AG04450 (cell line): ENCODE results near the gene KCNG3. TPM values are rescaled to one million over a fixed set of nuclear protein-coding genes. Genes with fewer than 3 reads are reported as not detected.

Experiments used
- CTCF ChIA-PET: fragments of 300-600, 350-600 bp; formaldehyde crosslinking; extraction: SDS; loops from one replicate; lab custom pipeline; 2022; ENCODE audit warnings: antibody characterized with exemption, inconsistent platforms; lab: Charles Lee
- POLR2A ChIA-PET: fragments of 350-600 bp; formaldehyde crosslinking; extraction: SDS; loops from one replicate; lab custom pipeline; 2021; ENCODE audit warnings: antibody characterized with exemption, inconsistent platforms; lab: Yijun Ruan, JAX
- DNase-seq: peaks from one replicate; pipeline ENCODE4 v3.0.0-alpha.2; 2011; ENCODE audit warnings: low read depth, low spot score
- H3K27ac ChIP-seq: one replicate; pipeline ENCODE4 v1.5.1; 2012; ENCODE audit warnings: low read depth, low read length, control low read depth
- H3K27me3 ChIP-seq: one replicate; pipeline ENCODE4 v1.6.0; 2012; ENCODE audit warnings: low read length; ENCODE audit not compliant: control insufficient read depth, insufficient read depth
- H3K4me3 ChIP-seq: 2 replicates; pipeline ENCODE4 v1.5.1; 2011; ENCODE audit warnings: mild to moderate bottlenecking, low read depth, low read length, control low read depth
- H3K9me3 ChIP-seq: 2 replicates; pipeline ENCODE4 v1.5.1; 2012; ENCODE audit warnings: low read length; ENCODE audit not compliant: control insufficient read depth, insufficient read depth
- polyA plus RNA-seq: library from polyadenylated mRNA; depleted of rRNA; stranded (reverse); fragments of >200 nt; gene quantifications from 2 replicates; pipeline ENCODE4 v1.2.3, GENCODE V29; 2011
- TF ChIP-seq, protein P1 (sequence below): IDR thresholded peaks from 2 replicates; pipeline ENCODE4 v1.5.1; 2011; ENCODE audit warnings: low read depth, low read length, control low read depth, inconsistent platforms

The KCNG3 gene
- polyA plus RNA-seq, 1 experiment: not detected

DNA sequence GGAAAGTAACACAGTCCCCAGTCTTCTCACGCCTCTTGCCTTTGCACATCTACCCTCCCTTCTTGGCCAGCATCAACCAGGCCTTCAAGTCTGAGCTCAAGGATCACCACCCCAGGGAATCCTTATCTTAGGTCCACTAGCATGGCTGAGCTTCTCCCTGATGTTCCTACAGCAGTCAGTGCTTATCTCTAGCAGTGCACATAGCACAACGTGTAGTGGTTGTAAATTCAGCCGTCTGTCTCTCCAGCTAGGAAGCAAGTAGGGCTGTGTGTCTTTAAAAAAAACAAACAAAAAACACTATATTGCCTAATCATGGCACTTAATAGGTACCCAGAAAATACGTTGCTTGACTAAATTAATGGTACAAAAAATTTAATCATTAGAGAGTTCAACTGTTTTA is 29.2 kb downstream of the KCNG3 start:
- Histone ChIP-seq H3K27me3 (peaks cover 5% of the 10 kb centered on the region), H3K9me3 (no peaks in the 10 kb centered on the region), H3K4me3 (no peak overlapping the region), H3K27ac (no peak overlapping the region)
- ChIA-PET CTCF (no interaction called here), POLR2A (no interaction called here)
- TF ChIP-seq, protein P1, sequence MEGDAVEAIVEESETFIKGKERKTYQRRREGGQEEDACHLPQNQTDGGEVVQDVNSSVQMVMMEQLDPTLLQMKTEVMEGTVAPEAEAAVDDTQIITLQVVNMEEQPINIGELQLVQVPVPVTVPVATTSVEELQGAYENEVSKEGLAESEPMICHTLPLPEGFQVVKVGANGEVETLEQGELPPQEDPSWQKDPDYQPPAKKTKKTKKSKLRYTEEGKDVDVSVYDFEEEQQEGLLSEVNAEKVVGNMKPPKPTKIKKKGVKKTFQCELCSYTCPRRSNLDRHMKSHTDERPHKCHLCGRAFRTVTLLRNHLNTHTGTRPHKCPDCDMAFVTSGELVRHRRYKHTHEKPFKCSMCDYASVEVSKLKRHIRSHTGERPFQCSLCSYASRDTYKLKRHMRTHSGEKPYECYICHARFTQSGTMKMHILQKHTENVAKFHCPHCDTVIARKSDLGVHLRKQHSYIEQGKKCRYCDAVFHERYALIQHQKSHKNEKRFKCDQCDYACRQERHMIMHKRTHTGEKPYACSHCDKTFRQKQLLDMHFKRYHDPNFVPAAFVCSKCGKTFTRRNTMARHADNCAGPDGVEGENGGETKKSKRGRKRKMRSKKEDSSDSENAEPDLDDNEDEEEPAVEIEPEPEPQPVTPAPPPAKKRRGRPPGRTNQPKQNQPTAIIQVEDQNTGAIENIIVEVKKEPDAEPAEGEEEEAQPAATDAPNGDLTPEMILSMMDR: no peak
- DNase-seq: no peak

DNA sequence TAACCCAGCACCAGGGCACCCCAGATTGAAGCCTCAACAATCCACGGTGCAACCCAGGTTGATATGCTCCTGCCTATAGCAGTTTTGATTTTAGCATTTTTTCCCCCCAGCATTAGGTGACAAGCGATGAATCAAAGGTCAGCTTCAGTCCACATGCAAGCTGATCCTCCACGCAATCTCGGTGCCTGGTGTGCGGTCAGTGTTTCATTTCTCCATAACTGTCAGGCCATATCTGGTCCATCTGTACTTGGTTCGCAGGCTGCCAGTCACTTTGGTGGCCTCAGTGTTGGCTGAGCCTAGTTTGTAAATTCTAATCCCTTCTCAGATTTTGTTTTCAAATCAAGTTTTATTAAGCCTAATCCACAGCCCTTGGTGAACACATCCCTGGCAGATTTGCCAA is 30.2 kb downstream of the KCNG3 start:
- ChIA-PET CTCF (no interaction called here), POLR2A (no interaction called here)
- Histone ChIP-seq H3K9me3 (no peaks in the 10 kb centered on the region), H3K27ac (no peak overlapping the region), H3K27me3 (peaks cover 9% of the 10 kb centered on the region), H3K4me3 (no peak overlapping the region)
- TF ChIP-seq, protein P1: no peak
- no peak for DNase-seq

DNA sequence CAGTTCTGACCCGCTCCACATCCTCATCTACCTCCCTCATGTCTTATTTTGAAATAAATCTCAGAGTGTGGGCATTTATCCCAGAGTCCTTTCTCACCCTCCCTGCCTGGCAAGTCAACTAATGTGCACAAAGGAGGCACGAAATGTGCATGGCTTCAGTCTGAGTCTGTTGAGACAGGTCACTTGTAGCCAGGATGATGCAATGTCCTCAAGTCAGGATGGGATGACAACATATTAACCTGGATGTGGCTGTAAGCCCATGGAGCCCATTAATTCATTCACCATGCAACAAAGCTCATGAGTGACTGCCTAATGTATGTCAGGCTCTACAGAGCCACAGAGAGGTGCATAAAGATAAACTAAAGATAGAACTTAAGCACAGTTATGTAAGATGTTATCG is 34.5 kb downstream of the KCNG3 start:
- Histone ChIP-seq H3K4me3 (no peak overlapping the region), H3K27ac (no peak overlapping the region), H3K9me3 (no peaks in the 10 kb centered on the region), H3K27me3 (peaks cover 12% of the 10 kb centered on the region)
- CTCF ChIA-PET: no interaction called here
- DNase-seq: no peak
- TF ChIP-seq, protein P1: no peak
- POLR2A ChIA-PET: no interaction called here

DNA sequence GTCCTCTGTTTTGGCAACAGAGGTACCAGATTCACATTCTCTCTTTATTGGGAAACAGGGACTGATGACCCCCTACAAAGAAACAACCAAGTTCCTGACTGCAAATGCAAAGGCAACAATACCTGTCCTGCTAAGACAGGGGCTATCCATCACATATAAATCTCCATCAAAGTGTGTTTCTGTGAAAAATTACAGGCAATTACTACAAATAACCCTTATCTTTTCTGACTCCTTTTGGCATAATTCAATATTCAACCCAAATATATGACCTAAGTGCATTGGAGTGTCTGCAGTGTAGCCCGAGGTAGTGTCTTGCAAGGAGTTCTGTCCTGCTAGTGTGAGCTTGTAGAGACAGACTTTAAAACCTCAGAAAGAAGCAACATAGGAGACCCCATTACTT is 35.4 kb downstream of the KCNG3 start:
- POLR2A ChIA-PET: no interaction called here
- TF ChIP-seq, protein P1: no peak
- CTCF ChIA-PET: no interaction called here
- Histone ChIP-seq H3K4me3 (no peak overlapping the region), H3K27me3 (peaks cover 12% of the 10 kb centered on the region), H3K9me3 (no peaks in the 10 kb centered on the region), H3K27ac (no peak overlapping the region)
- DNase-seq: no peak

DNA sequence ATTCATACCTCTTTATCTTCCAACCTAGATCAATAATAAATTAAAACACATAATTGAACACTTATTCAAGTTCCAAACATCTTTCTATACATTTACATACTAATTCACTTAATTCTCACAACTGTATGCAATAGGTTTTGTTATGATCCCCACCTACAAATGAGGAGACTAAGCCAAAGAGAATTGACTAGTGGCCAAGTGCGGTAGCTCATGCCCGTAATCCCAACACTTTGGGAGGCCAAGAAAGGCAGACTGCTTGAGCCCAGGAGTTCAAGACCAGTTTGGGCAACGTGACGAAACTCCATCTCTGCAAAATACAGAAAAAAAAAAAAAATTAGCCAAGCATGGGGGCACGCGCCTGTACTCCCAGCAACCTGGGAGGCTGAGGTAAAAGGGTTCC is 36.8 kb downstream of the KCNG3 start:
- TF ChIP-seq, protein P1: 0 out of 2 replicates have a peak, but pooled peaks have one; percentile 13
- DNase-seq: no peak
- ChIA-PET POLR2A (no interaction called here), CTCF (no interaction called here)
- no peak overlapping the region for H3K27ac ChIP-seq
- H3K27me3 ChIP-seq: peaks cover 12% of the 10 kb centered on the region
- no peak overlapping the region for H3K4me3 ChIP-seq
- no peaks in the 10 kb centered on the region for H3K9me3 ChIP-seq
